Measurements from ENCODE around the gene CCNY.

Gene CCNY

DNA sequence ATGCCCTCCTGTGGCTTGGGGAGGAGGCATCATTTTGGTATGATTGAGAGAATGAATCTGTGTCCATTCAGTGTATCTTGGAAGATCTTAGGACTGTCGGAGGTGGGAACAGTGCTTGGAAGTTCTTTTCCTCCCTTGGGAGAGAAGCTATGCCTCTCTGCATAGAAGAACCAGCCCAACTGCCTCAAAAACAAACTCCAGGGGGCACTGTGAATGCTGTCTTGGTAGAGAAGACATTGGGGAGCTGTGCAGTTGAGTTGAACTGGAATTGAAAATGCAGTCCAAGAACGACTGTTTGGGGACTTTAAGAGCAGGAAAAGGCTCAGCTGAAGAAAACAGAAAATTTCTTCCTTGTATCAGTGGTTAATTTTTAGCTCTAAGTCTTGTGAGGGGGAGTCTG, 263.9 kb downstream of the CCNY start:
- no peak for DNase-seq

DNA sequence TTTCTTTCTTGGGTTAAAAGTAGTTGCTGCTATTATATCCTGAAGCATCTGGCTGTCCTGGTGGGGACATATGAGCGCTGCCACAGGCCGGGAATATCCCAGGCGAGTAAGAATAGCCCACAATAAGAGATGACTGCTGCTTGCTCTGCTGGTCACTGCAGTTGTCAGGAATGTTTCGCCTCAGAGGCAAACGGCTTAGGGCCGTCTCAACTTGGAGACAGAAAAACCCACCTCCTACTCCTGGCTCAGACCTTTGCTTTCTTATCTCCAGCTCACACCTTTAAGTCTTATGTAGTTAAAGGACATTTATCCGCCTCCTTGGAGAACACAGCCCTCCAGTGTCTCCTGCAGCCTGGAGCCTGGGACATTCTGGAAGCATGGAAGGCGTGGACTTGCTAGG, 268.9 kb downstream of the CCNY start, which contains the start of gene GJD4:
Gene GJD4 (plus strand): TSS at position 151 of the 400 bp plus-strand sequence. CDS start 227 bp downstream, at position 378.
- DNase-seq = no peak

DNA sequence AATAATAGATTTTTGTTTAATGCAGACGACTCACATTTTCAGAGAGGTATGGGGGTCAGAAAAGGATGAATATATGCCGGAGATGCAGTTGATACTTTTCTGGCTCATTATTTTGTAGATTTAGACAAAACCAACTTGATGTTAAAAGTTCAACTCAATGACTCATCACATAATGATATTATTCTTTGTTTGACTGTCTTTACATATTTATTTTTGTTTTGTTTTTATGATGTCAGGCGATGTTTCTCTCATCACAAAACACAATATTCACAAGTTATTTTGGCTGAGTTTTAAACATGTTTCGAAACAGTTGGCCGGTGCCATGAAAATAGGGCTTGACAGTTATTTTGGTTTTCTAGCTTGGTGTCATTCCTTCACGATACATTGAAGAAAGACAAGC, 270.1 kb downstream of the CCNY start:
- DNase-seq = no peak

DNA sequence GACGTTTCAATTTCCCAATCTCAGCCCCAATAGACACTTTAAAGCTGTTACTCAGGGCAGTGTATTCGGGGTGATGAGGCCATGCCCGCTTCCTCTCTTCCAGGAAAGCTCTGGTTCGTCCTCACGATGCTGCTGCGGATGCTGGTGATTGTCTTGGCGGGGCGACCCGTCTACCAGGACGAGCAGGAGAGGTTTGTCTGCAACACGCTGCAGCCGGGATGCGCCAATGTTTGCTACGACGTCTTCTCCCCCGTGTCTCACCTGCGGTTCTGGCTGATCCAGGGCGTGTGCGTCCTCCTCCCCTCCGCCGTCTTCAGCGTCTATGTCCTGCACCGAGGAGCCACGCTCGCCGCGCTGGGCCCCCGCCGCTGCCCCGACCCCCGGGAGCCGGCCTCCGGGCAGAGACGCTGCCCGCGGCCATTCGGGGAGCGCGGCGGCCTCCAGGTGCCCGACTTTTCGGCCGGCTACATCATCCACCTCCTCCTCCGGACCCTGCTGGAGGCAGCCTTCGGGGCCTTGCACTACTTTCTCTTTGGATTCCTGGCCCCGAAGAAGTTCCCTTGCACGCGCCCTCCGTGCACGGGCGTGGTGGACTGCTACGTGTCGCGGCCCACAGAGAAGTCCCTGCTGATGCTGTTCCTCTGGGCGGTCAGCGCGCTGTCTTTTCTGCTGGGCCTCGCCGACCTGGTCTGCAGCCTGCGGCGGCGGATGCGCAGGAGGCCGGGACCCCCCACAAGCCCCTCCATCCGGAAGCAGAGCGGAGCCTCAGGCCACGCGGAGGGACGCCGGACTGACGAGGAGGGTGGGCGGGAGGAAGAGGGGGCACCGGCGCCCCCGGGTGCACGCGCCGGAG, 271.4 kb downstream of the CCNY start:
- no peak for DNase-seq

DNA sequence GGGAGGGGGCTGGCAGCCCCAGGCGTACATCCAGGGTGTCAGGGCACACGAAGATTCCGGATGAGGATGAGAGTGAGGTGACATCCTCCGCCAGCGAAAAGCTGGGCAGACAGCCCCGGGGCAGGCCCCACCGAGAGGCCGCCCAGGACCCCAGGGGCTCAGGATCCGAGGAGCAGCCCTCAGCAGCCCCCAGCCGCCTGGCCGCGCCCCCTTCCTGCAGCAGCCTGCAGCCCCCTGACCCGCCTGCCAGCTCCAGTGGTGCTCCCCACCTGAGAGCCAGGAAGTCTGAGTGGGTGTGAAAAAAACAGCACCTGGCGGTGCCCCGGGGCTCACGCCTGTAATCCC, 272.0 kb downstream of the CCNY start:
- no peak for DNase-seq

DNA sequence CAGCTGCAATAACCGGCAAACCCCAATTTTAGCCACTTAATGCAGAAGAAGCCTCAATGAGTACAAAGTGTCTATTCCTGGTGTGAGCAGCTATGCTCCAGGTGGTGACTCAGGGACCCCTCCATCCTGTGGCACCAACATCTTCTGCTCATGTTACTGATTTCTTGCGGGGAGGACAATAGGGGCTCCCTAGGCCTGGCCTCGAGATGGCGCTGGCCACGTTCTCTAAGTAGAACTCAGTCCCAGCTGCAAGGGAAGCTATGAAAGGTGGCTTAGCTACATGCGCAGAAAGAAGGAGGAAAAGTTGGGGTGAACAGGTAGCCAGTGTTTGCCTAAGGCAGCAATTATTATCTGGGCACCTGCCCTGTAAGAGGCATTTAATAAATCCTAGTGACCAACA, 275.4 kb downstream of the CCNY start:
- DNase-seq = no peak

DNA sequence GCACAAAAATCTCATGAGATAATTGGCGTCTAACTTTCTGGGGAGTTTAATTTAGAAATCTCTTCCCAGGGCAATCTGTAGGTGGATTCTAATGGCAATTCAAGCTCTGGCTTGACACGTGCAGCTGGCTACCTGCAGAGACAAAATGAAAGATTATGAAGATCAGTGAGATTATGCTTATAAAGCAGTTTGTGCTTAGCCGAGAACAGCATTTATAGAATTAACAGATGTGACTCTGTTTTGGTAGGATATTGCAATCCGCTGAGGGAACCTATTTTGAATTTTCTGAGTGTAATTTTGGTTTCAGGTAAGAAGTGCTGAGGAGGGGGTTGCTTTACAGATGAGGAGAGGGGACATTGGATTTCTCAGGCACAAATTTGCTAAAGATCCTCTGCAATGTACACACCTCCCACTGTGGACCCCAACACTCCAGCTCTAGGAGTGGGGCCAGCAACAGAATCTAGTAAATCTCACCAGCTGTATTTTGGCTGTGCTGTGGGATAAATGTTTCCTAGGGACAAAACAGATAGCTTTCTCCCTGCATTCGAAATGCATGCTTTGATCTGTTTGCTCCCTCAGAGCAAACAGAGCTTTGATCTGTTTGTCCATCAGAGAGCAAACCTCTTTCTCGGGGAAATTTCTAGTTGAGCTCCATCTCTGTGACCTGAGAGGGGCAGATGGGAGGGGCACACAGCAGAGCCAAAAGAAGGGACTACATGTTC, 276.2 kb downstream of the CCNY start:
- no peak for DNase-seq

DNA sequence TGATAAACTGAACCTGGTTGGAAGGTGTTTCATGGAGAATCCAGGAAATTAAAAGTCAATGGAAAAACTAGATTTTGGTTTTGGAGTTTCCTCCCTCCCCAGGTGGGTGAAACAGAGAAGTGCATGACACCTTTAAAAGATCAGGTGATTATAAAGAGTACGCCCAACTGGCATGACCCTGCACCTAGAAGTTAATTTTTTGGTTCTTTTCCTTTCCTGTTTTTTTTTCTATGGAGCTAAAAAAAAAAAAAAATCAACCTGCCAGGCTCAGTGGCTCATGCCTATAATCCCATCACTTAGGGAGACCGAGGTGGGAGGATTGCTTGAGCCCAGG, 276.8 kb downstream of the CCNY start:
- DNase-seq = no peak

DNA sequence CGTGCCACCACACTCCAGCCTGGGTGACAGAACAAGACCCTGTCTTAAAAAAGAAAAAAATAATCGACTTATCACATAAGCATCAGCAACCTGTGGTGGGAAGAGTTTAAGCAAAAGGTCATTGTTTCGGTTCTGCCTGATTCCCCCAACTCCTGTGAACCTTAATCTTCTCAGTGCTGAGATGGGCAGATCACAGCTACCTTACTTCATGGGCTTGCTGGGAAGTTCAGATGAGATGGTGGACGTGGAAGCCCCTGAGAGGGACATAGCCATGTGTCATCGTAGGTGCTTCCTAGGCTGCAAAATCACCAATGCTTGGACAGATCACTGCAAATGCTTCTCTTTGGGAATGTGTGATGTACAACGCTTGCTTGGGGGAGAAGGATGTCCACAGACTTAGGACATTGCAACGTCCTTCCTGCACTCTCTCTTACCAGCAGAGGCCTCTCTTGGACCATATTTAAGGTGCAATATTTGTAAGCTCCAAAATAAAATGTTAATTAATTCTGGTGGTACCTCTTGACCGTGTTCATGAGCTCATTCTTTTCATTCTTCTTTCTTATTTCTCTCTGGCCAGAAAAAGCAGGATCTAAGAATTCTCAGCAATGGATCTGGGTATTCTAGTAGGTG, 277.4 kb downstream of the CCNY start:
- DNase-seq = no peak

DNA sequence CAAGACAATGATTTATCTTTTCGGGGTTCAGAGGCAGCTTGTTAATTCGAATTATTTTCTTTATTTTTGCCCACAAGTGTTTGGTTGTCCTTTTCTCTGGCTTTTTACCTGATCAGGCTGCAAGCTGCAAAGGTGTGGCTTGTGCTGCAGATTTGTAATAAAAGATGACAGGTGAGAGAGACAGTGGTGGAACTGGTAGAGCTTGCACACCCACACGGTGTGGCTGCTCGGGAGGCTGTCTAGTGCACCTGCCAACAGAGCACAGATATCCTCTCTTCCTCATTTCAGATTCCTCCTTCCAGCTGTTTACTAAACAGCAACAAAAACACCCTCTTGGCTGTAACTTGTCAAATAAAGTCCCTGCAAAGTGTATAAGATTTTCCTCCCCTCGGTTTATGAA, 278.0 kb downstream of the CCNY start:
- DNase-seq = no peak
